NCI-H1436 treated with DMSO at 0.1 percent for 48 hours (cell line): Measurements from ENCODE around the gene IFNG.

Experiments
- DNase-seq: peaks from one replicate; lab custom pipeline; 2025; lab: John Stamatoyannopoulos, UW

The IFNG gene

DNA sequence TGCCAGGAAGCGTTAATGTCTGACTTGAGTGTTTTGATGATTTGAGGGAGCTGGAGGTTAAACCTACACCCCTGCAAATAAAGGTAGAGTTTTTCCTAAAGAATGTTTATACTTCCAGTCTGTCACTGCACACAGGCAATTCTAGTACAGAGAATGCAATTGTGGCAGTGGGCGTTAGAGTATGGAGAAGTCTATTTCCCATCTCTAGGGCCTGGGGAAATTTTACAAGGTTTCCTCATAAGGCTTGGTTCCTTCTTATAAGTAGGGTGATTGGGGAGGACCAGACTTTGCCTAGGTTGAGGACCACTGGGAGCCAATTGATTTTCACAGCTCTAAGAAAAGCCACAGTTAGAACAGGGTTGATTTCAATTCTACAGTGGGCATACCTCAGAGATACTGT lies 44.3 kb downstream of the IFNG start:
- DNase-seq: no peak

DNA sequence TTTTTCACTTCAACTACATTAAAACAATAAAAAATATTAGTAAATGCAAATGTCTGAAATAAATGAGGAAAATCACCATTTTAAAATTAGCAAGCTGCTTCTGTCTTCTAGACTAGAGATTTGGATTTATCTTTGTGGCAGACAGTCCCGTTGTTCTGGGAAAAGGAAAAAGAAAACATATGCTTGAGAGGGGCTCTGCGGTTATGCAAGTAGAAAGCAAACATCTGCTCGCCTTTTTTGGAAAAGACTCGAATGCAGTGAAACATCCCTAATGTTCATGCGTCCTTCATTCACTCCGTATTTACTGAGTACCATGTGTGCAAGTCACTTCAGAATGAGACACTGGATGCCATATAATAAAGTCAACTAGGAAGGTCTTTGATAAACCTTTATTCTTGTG lies 44.9 kb downstream of the IFNG start:
- DNase-seq: no peak

DNA sequence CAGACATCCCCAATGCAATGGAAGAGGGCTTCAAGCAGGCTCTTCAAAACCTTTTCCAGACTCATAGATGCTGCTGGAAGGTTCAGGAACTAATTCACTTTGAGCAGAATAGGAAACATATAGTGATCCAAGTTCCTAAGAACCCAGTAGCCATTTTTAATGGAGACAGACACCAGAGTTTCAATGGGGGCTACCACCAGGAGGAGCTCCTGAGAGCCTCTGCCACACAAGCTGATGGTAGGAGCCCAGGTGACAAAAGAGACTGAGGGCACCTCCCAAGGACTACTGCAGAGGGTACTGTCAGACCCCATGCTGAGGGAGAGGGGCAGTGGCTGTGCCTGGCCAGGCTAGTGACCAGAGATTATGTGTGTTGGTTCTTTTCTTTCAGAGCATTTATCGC lies 45.9 kb downstream of the IFNG start:
- no peak for DNase-seq

DNA sequence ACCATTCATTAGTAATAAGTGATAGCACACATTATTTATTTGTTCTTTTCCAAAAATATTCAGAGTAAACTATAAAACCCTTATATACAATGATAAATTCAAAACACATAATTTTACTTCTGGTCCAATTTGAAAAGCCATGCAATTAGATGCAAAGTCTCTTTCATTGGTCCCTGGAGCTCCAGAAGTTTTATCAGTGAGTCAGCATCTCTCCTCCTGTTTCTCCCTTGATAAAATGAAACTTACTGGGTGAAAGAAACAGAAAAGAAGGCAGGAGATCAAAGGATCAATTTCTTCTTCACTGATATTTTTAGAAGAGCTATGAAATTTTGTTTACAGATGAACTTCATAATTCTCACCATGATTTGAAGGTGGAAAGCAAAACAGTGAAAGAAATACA lies 47.5 kb downstream of the IFNG start:
- DNase-seq: no peak

DNA sequence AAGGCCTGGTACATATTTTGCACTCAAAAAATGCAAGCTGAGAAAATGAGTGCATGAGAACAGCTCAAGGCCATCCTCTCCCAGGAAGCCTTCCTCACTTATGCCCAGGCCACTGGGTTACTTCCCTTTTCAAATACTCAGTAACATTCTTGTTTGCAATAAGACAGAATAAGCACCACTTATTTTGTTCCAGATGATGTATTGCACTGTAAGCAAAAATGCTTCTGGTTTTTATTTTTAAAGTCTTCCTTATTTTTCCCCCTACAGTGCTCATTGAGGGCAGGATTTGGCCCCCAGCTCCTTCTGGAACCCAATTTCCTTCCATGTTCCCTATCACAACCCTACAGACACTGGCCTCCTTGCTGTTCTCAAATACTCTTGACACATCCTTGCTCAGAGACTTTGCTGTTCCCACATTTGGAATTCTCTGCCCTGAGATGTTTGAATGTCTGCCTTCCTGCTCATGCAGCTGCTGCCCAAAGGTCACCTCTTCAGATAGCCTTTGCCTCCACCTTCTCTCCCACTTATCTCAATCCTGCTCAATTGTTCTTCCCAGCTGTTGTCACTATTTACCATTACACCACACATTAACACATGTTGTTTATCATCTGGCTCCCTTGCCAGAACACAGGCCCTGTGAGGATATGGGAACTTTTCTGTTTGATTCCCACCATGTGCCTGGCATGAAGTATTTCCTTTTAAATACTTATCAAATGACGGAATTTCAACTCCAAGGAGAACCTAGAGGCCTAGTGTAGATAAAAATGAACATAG lies 49.9 kb downstream of the IFNG start:
- DNase-seq: no peak

DNA sequence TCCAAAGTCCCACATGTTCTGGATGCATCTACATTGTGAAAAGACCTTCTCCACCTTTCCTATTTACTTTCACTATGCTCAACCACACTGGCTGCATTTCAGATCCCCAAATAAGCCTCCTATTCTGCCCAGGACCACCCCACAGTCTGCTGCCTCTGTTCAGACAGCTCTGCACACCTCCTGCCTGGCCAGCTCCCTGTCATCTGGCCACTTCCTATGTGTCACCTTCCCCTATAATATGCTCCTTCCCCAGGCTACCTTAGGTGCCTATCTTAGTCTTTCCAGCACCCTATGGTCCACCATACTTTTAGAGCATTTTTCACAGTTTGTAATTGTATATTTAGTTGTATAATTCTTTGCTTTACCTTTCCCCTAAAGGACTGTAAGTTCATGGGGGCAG lies 50.5 kb downstream of the IFNG start:
- DNase-seq: no peak

DNA sequence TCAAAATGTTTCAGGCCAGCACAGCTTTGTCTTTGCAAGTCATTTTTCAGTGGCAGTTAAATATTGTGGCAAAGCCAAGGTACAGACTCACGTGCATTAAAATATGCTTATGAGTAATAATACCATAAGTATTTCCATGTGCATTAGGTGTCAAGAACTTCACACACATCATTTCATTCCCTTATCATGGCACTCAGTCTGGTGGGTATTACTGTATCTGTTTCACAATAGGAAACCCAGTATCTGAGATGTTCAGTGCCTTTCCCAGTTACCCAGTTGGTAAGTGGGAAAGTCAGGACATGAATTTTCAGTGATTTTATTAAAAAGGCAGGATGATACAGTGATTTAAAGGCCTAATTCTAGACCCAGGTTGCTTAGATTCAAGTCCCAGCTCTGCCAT lies 52.9 kb downstream of the IFNG start:
- DNase-seq: no peak

DNA sequence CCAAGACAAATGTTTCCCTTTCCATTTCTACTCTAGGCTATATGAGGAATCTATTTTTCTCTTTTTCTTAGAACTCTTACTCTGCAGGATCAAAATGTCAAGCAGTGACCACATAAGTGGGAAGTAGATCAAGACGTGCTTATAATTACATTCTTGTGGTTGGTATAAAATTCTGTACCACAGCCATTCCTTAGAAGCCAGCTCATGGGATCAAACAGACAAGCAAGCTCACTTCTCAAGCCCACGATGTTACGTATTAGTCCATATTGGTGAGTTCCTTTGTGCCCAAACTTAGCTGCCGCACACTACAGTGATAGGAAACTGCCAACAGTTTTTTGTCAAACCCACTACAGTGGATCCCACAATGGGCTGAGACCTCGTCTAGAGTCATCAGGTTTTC lies 53.4 kb downstream of the IFNG start:
- DNase-seq: no peak
